H9 (cell line): ENCODE results near the gene PHACTR1. TPM values are rescaled to one million over a fixed set of nuclear protein-coding genes. Genes with fewer than 3 reads are reported as not detected.

Experiments
- DNase-seq: peaks from one replicate; pipeline ENCODE4 v3.0.0-alpha.2; 2017
- H2AFZ ChIP-seq: one replicate; pipeline ENCODE4 v1.6.1; 2013; ENCODE audit warnings: mild to moderate bottlenecking, low read length, control low read depth, moderate library complexity
- H2AK5ac ChIP-seq: 2 replicates; pipeline ENCODE4 v1.6.1; 2013; ENCODE audit warnings: low read length, control low read depth, mixed read lengths; ENCODE audit not compliant: insufficient read length
- H2BK120ac ChIP-seq: one replicate; pipeline ENCODE4 v1.6.1; 2013; ENCODE audit warnings: low read depth, mild to moderate bottlenecking, low read length, control low read depth, inconsistent platforms; ENCODE audit not compliant: poor library complexity, severe bottlenecking
- H2BK12ac ChIP-seq: 2 replicates; pipeline ENCODE4 v1.6.1; 2013; ENCODE audit warnings: low read length, control low read depth, mixed read lengths, low read depth; ENCODE audit not compliant: insufficient read length
- H2BK15ac ChIP-seq: 2 replicates; pipeline ENCODE4 v1.6.1; 2013; ENCODE audit warnings: low read depth, low read length, control low read depth
- H2BK20ac ChIP-seq: one replicate; pipeline ENCODE4 v1.6.1; 2013; ENCODE audit warnings: low read depth, mild to moderate bottlenecking, low read length, control low read depth, inconsistent platforms; ENCODE audit not compliant: poor library complexity, severe bottlenecking
- H2BK5ac ChIP-seq: 2 replicates; pipeline ENCODE4 v1.6.1; 2013; ENCODE audit warnings: low read length, control low read depth, mixed read lengths; ENCODE audit not compliant: insufficient read length
- H3K14ac ChIP-seq: 2 replicates; pipeline ENCODE4 v1.6.1; 2013; ENCODE audit warnings: low read length, control low read depth; ENCODE audit not compliant: insufficient read depth
- H3K18ac ChIP-seq: 2 replicates; pipeline ENCODE4 v1.6.1; 2013; ENCODE audit warnings: low read depth, mild to moderate bottlenecking, mixed read lengths, low read length, control low read depth; ENCODE audit not compliant: insufficient read length
- H3K23ac ChIP-seq: 2 replicates; pipeline ENCODE4 v1.6.1; 2013; ENCODE audit warnings: low read length, control low read depth, mixed read lengths, low read depth; ENCODE audit not compliant: insufficient read length
- H3K23me2 ChIP-seq: 2 replicates; pipeline ENCODE4 v1.6.1; 2013; ENCODE audit warnings: low read depth, mild to moderate bottlenecking, mixed read lengths, low read length, control low read depth; ENCODE audit not compliant: insufficient read length, poor library complexity, severe bottlenecking
- H3K27ac ChIP-seq: 2 replicates; pipeline ENCODE4 v1.5.1; 2013; ENCODE audit warnings: low read length, control low read depth, mixed read lengths, low read depth; ENCODE audit not compliant: insufficient read length
- H3K27me3 ChIP-seq: 2 replicates; pipeline ENCODE4 v1.6.1; 2013; ENCODE audit warnings: low read length, control low read depth, inconsistent platforms; ENCODE audit not compliant: insufficient read depth
- H3K4ac ChIP-seq: 2 replicates; pipeline ENCODE4 v1.6.1; 2013; ENCODE audit warnings: low read depth, mild to moderate bottlenecking, control low read depth, inconsistent platforms, low read length, moderate library complexity
- H3K4me1 ChIP-seq: 2 replicates; pipeline ENCODE4 v1.6.1; 2013; ENCODE audit warnings: low read length, control low read depth, inconsistent platforms; ENCODE audit not compliant: insufficient read depth
- H3K4me2 ChIP-seq: 2 replicates; pipeline ENCODE4 v1.6.1; 2013; ENCODE audit warnings: low read length, control low read depth, mixed read lengths; ENCODE audit not compliant: insufficient read length, insufficient read depth
- H3K56ac ChIP-seq: 2 replicates; pipeline ENCODE4 v1.6.1; 2013; ENCODE audit warnings: low read depth, mild to moderate bottlenecking, mixed read lengths, low read length, control low read depth; ENCODE audit not compliant: insufficient read length
- H3K79me1 ChIP-seq: 2 replicates; pipeline ENCODE4 v1.6.1; 2013; ENCODE audit warnings: low read depth, mild to moderate bottlenecking, moderate library complexity, low read length, control low read depth, inconsistent platforms; ENCODE audit not compliant: insufficient read depth, poor library complexity, severe bottlenecking
- H3K79me2 ChIP-seq: 2 replicates; pipeline ENCODE4 v1.6.1; 2013; ENCODE audit warnings: low read length, control low read depth, inconsistent platforms; ENCODE audit not compliant: insufficient read depth
- H3K9ac ChIP-seq: 2 replicates; pipeline ENCODE4 v1.6.1; 2013; ENCODE audit warnings: low read length, control low read depth, mixed read lengths; ENCODE audit not compliant: insufficient read length; ENCODE audit errors: extremely low read depth
- H3K9me3 ChIP-seq: one replicate; pipeline ENCODE4 v1.6.1; 2013; ENCODE audit warnings: low read depth, low read length, inconsistent platforms; ENCODE audit not compliant: control insufficient read depth
- H3T11ph ChIP-seq: one replicate; pipeline ENCODE4 v1.6.1; 2013; ENCODE audit warnings: mild to moderate bottlenecking, low read length, control low read depth, inconsistent platforms
- H4K20me1 ChIP-seq: one replicate; pipeline ENCODE4 v1.6.1; 2013; ENCODE audit not compliant: control insufficient read depth, insufficient read length, insufficient read depth
- H4K5ac ChIP-seq: 2 replicates; pipeline ENCODE4 v1.6.1; 2013; ENCODE audit warnings: low read depth, mild to moderate bottlenecking, mixed read lengths, low read length, control low read depth; ENCODE audit not compliant: insufficient read length
- H4K8ac ChIP-seq: replicated peaks from 2 replicates; pipeline ENCODE4 v1.6.1; 2013; ENCODE audit warnings: low read length, control low read depth, mixed read lengths, low read depth; ENCODE audit not compliant: insufficient read length
- H4K91ac ChIP-seq: 2 replicates; pipeline ENCODE4 v1.6.1; 2013; ENCODE audit warnings: low read depth, mild to moderate bottlenecking, moderate library complexity, mixed read lengths, low read length, control low read depth; ENCODE audit not compliant: insufficient read length
- H3K27ac Mint-ChIP-seq, 3 experiments: 2 replicates in 2 of 3; 3 replicates in 1 of 3; pipeline ENCODE4 v1.8.0; 2020 to 2021; ENCODE audit warnings: mixed read lengths in 3 of 3, mild to moderate bottlenecking in 1 of 3, moderate library complexity in 1 of 3
- H3K27me3 Mint-ChIP-seq: 2 replicates; pipeline ENCODE4 v1.8.0; 2021; ENCODE audit warnings: low read depth, mild to moderate bottlenecking, moderate library complexity, mixed read lengths
- H3K36me3 Mint-ChIP-seq, 3 experiments: 2 replicates in 2 of 3; 3 replicates in 1 of 3; pipeline ENCODE4 v1.8.0; 2020 to 2021; ENCODE audit warnings: low read depth in 3 of 3, mixed read lengths in 3 of 3; ENCODE audit not compliant: insufficient read depth in 1 of 3
- H3K4me1 Mint-ChIP-seq, 2 experiments: 2 replicates each; pipeline ENCODE4 v1.8.0; 2020; ENCODE audit warnings: mixed read lengths in 2 of 2
- H3K4me3 Mint-ChIP-seq, 2 experiments: 2 replicates in 1 of 2; 3 replicates in 1 of 2; pipeline ENCODE4 v1.8.0; 2020 to 2021; ENCODE audit warnings: mild to moderate bottlenecking in 2 of 2, mixed read lengths in 2 of 2, moderate library complexity in 1 of 2
- H3K9me3 Mint-ChIP-seq, 2 experiments: 2 replicates in 1 of 2; 3 replicates in 1 of 2; pipeline ENCODE4 v1.8.0; 2020; ENCODE audit warnings: mild to moderate bottlenecking in 2 of 2, mixed read lengths in 2 of 2, moderate library complexity in 1 of 2
- CTCF ChIP-seq: fragments of 200-600 bp; sonication (generic); conservative IDR thresholded peaks from 3 replicates; pipeline ENCODE4 v1.8.0; 2021; ENCODE audit warnings: antibody characterized with exemption, mild to moderate bottlenecking
- WGBS: extraction: QIAGEN DNeasy Blood & Tissue Kit; methylation state at CpG from one replicate; pipeline ENCODE4 v1.1.7; 2013; ENCODE audit warnings: missing lambda C conversion rate, low lambda C conversion rate, mixed read lengths; ENCODE audit not compliant: insufficient read length; ENCODE audit errors: extremely low coverage; 5-methylcytosine and 5-hydroxymethylcytosine counted together
- total RNA-seq: library from RNA; stranded (reverse); gene quantifications from 2 replicates; pipeline ENCODE4 v1.2.1, GENCODE V29; 2021

The PHACTR1 gene
- total RNA-seq, 1 experiment from 2014 or later = 15.9 TPM

- Histone ChIP-seq H3K27me3 (no peaks in the 10 kb centered on the region), H2BK5ac (no peak overlapping the region), H4K91ac (no peak overlapping the region), H3K23ac (no peak overlapping the region), H3K4ac (no peak overlapping the region), H4K20me1 (no peaks in the 10 kb centered on the region), H3K56ac (no peak overlapping the region), H2AFZ (no peak overlapping the region), H2AK5ac (no peak overlapping the region), H3K23me2 (no peaks in the 10 kb centered on the region), H3K79me2 (no peaks in the 10 kb centered on the region), H2BK15ac (no peak overlapping the region), H3K79me1 (no peaks in the 10 kb centered on the region), H3K9ac (no peak overlapping the region), H2BK120ac (no peak overlapping the region), H3K14ac (no peak overlapping the region; the same call in 1 of the 2 replicates), H3K4me1 (no peaks in the 10 kb centered on the region), H3K4me2 (no peak overlapping the region), H3K9me3 (no peaks in the 10 kb centered on the region), H2BK20ac (no peak overlapping the region), H3T11ph (no peak overlapping the region), H3K27ac (no peak overlapping the region), H4K5ac (no peak overlapping the region), H2BK12ac (no peak overlapping the region), H4K8ac (no peak overlapping the region), H3K18ac (no peak overlapping the region)
- Mint-ChIP-seq H3K36me3 (no peaks in the 10 kb centered on the region; a peak in 2 of 7 replicates), H3K4me3 (no peak overlapping the region), H3K27me3 (no peaks in the 10 kb centered on the region), H3K9me3 (no peaks in the 10 kb centered on the region), H3K27ac (no peak overlapping the region; a peak in 3 of 7 replicates), H3K4me1 (peaks cover 20 to 24% of the 10 kb centered on the region in 2 experiments)
- no peak for TF ChIP-seq CTCF
- DNase-seq = no peak
- WGBS = no CpG with 5 or more reads among the region's 24 CpGs
These were observed 555.8 kb downstream of the PHACTR1 start for GRCh38 chr6:13272131-13273046.
